Panc1 (cell line): ENCODE results near the gene IGSF5.

ENCODE experiments used
- TF ChIP-seq, protein P1 (sequence below), 2 experiments: IDR thresholded peaks; 2 replicates each; pipeline ENCODE4 v1.6.1; 2011 to 2012; ENCODE audit warnings: low read depth in 2 of 2, control low read depth in 1 of 2, low read length in 1 of 2, mild to moderate bottlenecking in 1 of 2, moderate library complexity in 1 of 2; ENCODE audit not compliant: insufficient read depth in 1 of 2
- TF ChIP-seq, protein P2 (sequence below): fragments of 450-650 bp; IDR thresholded peaks from 2 replicates; pipeline ENCODE4 v1.5.1; 2017; ENCODE audit warnings: mild to moderate bottlenecking

DNA sequence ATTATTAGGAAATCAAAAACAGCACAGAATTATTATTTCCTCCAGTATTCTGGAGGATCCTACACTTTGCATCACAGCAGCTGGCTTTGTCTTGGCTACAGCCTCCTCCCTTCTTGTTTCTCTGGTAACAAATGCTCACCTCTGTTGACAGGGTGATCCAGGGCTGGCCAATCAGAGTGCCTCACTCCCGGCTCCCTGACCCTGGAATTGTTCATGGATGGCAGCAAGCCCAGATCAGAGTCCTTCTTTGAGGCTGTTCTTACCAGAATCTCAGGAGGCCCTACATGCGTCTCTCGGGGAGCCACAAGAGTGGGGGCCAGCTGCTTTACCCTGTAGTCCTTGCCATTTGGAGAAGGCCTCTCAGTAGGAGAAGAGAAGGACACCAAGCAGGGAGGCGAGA lies 48.4 kb upstream of the IGSF5 start:
- TF ChIP-seq, protein P1, sequence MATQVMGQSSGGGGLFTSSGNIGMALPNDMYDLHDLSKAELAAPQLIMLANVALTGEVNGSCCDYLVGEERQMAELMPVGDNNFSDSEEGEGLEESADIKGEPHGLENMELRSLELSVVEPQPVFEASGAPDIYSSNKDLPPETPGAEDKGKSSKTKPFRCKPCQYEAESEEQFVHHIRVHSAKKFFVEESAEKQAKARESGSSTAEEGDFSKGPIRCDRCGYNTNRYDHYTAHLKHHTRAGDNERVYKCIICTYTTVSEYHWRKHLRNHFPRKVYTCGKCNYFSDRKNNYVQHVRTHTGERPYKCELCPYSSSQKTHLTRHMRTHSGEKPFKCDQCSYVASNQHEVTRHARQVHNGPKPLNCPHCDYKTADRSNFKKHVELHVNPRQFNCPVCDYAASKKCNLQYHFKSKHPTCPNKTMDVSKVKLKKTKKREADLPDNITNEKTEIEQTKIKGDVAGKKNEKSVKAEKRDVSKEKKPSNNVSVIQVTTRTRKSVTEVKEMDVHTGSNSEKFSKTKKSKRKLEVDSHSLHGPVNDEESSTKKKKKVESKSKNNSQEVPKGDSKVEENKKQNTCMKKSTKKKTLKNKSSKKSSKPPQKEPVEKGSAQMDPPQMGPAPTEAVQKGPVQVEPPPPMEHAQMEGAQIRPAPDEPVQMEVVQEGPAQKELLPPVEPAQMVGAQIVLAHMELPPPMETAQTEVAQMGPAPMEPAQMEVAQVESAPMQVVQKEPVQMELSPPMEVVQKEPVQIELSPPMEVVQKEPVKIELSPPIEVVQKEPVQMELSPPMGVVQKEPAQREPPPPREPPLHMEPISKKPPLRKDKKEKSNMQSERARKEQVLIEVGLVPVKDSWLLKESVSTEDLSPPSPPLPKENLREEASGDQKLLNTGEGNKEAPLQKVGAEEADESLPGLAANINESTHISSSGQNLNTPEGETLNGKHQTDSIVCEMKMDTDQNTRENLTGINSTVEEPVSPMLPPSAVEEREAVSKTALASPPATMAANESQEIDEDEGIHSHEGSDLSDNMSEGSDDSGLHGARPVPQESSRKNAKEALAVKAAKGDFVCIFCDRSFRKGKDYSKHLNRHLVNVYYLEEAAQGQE (IDR thresholded peaks at IDR 0.05; ENCODE audit: insufficient read depth in 1 of 2, low read depth in 2 of 2, low read length in 1 of 2): no peak
- TF ChIP-seq, protein P2, sequence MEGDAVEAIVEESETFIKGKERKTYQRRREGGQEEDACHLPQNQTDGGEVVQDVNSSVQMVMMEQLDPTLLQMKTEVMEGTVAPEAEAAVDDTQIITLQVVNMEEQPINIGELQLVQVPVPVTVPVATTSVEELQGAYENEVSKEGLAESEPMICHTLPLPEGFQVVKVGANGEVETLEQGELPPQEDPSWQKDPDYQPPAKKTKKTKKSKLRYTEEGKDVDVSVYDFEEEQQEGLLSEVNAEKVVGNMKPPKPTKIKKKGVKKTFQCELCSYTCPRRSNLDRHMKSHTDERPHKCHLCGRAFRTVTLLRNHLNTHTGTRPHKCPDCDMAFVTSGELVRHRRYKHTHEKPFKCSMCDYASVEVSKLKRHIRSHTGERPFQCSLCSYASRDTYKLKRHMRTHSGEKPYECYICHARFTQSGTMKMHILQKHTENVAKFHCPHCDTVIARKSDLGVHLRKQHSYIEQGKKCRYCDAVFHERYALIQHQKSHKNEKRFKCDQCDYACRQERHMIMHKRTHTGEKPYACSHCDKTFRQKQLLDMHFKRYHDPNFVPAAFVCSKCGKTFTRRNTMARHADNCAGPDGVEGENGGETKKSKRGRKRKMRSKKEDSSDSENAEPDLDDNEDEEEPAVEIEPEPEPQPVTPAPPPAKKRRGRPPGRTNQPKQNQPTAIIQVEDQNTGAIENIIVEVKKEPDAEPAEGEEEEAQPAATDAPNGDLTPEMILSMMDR: no peak
